Lung (tissue), 12 donors: ENCODE measurements around the gene PRKCD. TPM values are rescaled to one million over a fixed set of nuclear protein-coding genes. Genes with fewer than 3 reads are reported as not detected.
A peak's percentile ranks its signal among the peaks of the same experiment; 100 is the strongest.

Source experiments
- ATAC-seq: fragments of 200-7000 bp; cut with Tn5 transposase; one replicate; pipeline ENCODE4 v1.9.1; 2020; ENCODE audit warnings: moderate number of reproducible peaks; ENCODE audit not compliant: insufficient read depth, low FRiP score
- DNase-seq, 3 donors: peaks; one replicate each; pipeline ENCODE4 v3.0.0-alpha.2; 2013 to 2017
- H3K27ac ChIP-seq, 2 donors: one replicate each; pipeline ENCODE4 v1.5.1; 2013; ENCODE audit warnings: mild to moderate bottlenecking in 2 of 2, moderate library complexity in 2 of 2, control low read depth in 1 of 2, inconsistent platforms in 1 of 2, low read depth in 1 of 2, low read length in 1 of 2
- H3K27me3 ChIP-seq, 3 donors: one replicate each; pipeline ENCODE4 v1.5.1; 2013; ENCODE audit warnings: low read length in 2 of 3; ENCODE audit not compliant: control insufficient read depth in 3 of 3, insufficient read depth in 3 of 3
- H3K36me3 ChIP-seq, 4 donors: one replicate each; pipeline ENCODE4 v1.5.1; 2013; ENCODE audit warnings: low read length in 4 of 4, mild to moderate bottlenecking in 1 of 4, moderate library complexity in 1 of 4; ENCODE audit not compliant: control insufficient read depth in 4 of 4, insufficient read depth in 4 of 4
- H3K4me1 ChIP-seq, 5 donors: one replicate each; pipeline ENCODE4 v1.5.1; 2013; ENCODE audit warnings: low read length in 5 of 5, mild to moderate bottlenecking in 2 of 5, moderate library complexity in 1 of 5; ENCODE audit not compliant: control insufficient read depth in 5 of 5, insufficient read depth in 5 of 5
- H3K4me3 ChIP-seq: one replicate; pipeline ENCODE4 v1.5.1; 2013; ENCODE audit warnings: mild to moderate bottlenecking, control low read depth, moderate library complexity
- H3K9ac ChIP-seq, 2 donors: one replicate each; pipeline ENCODE4 v1.5.1; 2013; ENCODE audit warnings: low read length in 2 of 2, control low read depth in 1 of 2; ENCODE audit not compliant: insufficient read depth in 1 of 2
- H3K9me3 ChIP-seq, 4 donors: one replicate each; pipeline ENCODE4 v1.5.1; 2013; ENCODE audit warnings: low read length in 3 of 4, mild to moderate bottlenecking in 1 of 4, moderate library complexity in 1 of 4; ENCODE audit not compliant: control insufficient read depth in 4 of 4, insufficient read depth in 3 of 4
- CTCF ChIP-seq: IDR thresholded peaks from 2 replicates; pipeline ENCODE4 v1.5.1; 2012; ENCODE audit warnings: mild to moderate bottlenecking; ENCODE audit errors: control extremely low read depth, extremely low read depth
- WGBS, 2 donors: extraction: QIAGEN DNeasy Blood & Tissue Kit; methylation state at CpG; one replicate each; pipeline ENCODE4 v1.1.7; 2013; 5-methylcytosine and 5-hydroxymethylcytosine counted together
- polyA plus RNA-seq, 2 donors: library from polyadenylated mRNA; stranded (reverse); fragments of 200-250 nt; gene quantifications; one replicate each; pipeline ENCODE4 v1.2.1, GENCODE V29; 2013
- total RNA-seq, 2 donors: library from RNA; depleted of rRNA in 1 of 2; stranded (reverse); fragments of >200 nt in 1 of 2; gene quantifications; one replicate each; pipeline ENCODE4 v1.2.1, GENCODE V29; 2014 to 2021
- donor health status: control.
- donor health status: control.
- donor health status: Bipolar disorder and iron deficiency.
- donor health status: healthy.
- donor health status: DM: yes; HTN: yes; CAD: no.

Gene PRKCD
- total and polyA plus RNA-seq, 4 donors, result 34.9 to 85.2 (median 65.9) TPM

GRCh38 chr3:53153980-53154379 lies 7.0 kb upstream of the PRKCD start:
- DNase-seq, result no peak
- H3K9me3 ChIP-seq, result no peaks in the 10 kb centered on the region
- ATAC-seq, result no peak
- H3K4me1 ChIP-seq, result peaks cover 0 to 23% (median 22%) of the 10 kb centered on the region in 5 donors
- no peak for TF ChIP-seq CTCF
- H3K4me3 ChIP-seq, result no peak overlapping the region
- no peak overlapping the region for H3K9ac ChIP-seq
- WGBS, 2 donors, result 58 to 77% methylated on average over 6 of the region's 6 CpGs
- H3K27ac ChIP-seq, result peak overlapping the region in 1 of 2 donors; percentile 24
- H3K36me3 ChIP-seq, result no peaks in the 10 kb centered on the region
- H3K27me3 ChIP-seq, result peaks cover 0 to 5% (median 0%) of the 10 kb centered on the region in 3 donors

- Histone ChIP-seq H3K4me1 (peaks cover 0 to 31% (median 22%) of the 10 kb centered on the region in 5 donors), H3K4me3 (no peak overlapping the region), H3K9me3 (no peaks in the 10 kb centered on the region), H3K27ac (peak overlapping the region in 1 of 2 donors; percentile 69), H3K9ac (no peak overlapping the region), H3K36me3 (no peaks in the 10 kb centered on the region), H3K27me3 (peaks cover 0 to 5% (median 0%) of the 10 kb centered on the region in 3 donors)
- WGBS, 2 donors, result 66 to 95% methylated on average over 4 of the region's 4 CpGs
- ATAC-seq (no peak), DNase-seq (peak in 2 of 3 donors; percentile 49 to 71)
- TF ChIP-seq CTCF, result no peak
These were observed 6.1 kb upstream of the PRKCD start for GRCh38 chr3:53154881-53155285.

GRCh38 chr3:53155760-53156159 lies 5.2 kb upstream of the PRKCD start:
- DNase-seq (peak; percentile 70 to 89 (median 78)), ATAC-seq (peak; percentile 49)
- H3K27ac ChIP-seq, result peak overlapping the region in 1 of 2 donors; percentile 69
- peaks cover 0 to 38% (median 22%) of the 10 kb centered on the region in 5 donors for H3K4me1 ChIP-seq
- no peaks in the 10 kb centered on the region for H3K9me3 ChIP-seq
- 57 to 80% methylated on average over 6 of the region's 6 CpGs for whole genome bisulfite sequencing, 2 donors
- no peak overlapping the region for H3K9ac ChIP-seq
- no peaks in the 10 kb centered on the region for H3K36me3 ChIP-seq
- peaks cover 0 to 5% (median 0%) of the 10 kb centered on the region in 3 donors for H3K27me3 ChIP-seq
- no peak overlapping the region for H3K4me3 ChIP-seq
- no peak for TF ChIP-seq CTCF

- Histone ChIP-seq H3K4me1 (peaks cover 0 to 38% (median 22%) of the 10 kb centered on the region in 5 donors), H3K27ac (peak overlapping the region in 1 of 2 donors; percentile 79), H3K9ac (no peak overlapping the region), H3K9me3 (no peaks in the 10 kb centered on the region), H3K36me3 (no peaks in the 10 kb centered on the region), H3K27me3 (peaks cover 0 to 5% (median 0%) of the 10 kb centered on the region in 3 donors), H3K4me3 (no peak overlapping the region)
- no peak for TF ChIP-seq CTCF
- DNase-seq (peak in 2 of 3 donors; percentile 35 to 54), ATAC-seq (no peak)
- 8 to 12% methylated on average over 31 to 36 of the region's 36 CpGs for WGBS, 2 donors
These were observed 4.6 kb upstream of the PRKCD start for GRCh38 chr3:53156368-53156834.
